ENCODE results near the gene ECHS1.

The ECHS1 gene

DNA sequence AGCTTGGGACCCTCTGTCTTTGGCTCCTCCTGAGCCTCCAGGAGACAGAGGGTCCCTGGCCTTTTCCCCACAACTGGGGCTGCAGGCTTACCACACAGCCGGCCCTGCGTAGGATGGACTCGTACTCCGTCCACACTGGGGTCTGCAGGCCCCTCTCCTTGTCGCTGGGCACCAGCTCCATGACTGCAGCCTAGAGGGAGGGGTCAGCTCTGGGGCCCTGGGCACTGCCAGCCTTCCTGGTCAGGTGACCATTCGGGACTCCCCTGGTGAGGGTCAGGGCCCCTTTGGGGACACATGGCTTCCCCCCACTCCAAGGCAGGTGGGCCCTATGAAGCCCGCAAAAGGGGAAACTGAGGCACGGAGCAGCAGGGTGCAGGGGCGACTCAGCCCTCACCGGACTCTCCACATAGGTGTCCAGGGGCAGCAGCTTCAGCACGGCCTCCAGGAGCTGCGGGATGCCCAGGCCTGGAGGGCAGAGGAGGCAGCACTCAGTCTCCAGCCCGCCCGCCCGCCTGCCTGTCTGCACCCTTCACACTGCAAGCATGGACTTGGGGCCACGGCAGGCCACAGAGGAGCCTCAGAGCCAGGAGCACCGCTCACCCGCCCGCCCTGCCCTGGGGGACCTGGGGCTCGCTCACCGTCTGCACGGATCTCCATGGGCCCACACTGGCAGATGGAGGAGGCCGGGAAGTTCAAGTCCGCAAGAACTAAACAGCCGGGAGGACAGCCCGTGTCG is 16.4 kb downstream of the ECHS1 start:
- DNase-seq = no peak

DNA sequence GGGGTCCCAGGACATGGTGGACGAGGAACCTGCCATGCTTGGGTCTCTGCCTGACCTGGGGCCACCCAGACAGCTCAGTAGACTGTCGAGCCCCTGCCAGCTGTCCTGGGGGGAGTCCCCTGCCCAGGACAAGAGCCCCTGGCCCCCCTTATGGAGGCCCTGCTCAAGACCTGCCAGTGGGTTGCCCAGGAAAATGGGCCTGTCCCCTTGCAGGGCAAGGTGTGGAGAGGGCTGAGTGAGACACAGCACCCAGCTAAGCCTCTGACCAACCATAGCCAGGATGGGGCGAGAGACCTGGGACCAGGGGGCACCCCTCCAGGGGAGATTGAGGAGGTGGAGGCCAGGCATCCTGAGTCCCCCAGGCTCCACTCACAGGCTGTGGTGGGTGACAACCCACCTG is 17.2 kb downstream of the ECHS1 start:
- DNase-seq = no peak

- DNase-seq = no peak
These were observed 17.9 kb downstream of the ECHS1 start for GRCh38 chr10:133355266-133355665.

DNA sequence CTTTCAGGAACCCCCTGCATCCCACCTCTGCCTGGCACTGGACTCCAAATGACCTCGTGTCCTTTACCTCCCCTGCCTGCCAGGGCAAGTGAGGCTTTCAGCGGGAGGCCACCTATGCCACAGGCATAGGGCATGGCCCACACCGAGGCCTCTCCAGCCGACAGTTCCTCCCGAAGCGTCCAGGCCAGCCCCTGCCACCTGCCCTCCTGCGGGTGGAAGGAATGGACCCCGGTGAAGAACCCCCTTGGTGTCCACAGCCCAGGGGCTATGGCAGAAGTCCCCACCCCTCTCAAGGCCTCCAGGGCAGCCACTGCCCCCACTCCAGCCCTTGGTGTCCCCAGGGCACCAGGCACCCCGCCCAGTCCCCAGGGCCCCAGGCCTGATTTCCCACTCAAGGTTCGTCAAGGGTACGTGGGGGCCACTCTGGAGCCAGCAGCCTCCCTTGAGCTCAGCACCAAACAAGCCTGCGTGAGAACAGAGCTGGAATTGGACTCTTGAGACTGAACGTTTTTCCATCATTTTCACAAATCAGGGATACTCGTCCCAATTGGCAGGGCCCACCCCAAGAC is 18.4 kb downstream of the ECHS1 start:
- DNase-seq = no peak

GRCh38 chr10:133353988-133354605 is 19.1 kb downstream of the ECHS1 start:
- no peak for DNase-seq

DNA sequence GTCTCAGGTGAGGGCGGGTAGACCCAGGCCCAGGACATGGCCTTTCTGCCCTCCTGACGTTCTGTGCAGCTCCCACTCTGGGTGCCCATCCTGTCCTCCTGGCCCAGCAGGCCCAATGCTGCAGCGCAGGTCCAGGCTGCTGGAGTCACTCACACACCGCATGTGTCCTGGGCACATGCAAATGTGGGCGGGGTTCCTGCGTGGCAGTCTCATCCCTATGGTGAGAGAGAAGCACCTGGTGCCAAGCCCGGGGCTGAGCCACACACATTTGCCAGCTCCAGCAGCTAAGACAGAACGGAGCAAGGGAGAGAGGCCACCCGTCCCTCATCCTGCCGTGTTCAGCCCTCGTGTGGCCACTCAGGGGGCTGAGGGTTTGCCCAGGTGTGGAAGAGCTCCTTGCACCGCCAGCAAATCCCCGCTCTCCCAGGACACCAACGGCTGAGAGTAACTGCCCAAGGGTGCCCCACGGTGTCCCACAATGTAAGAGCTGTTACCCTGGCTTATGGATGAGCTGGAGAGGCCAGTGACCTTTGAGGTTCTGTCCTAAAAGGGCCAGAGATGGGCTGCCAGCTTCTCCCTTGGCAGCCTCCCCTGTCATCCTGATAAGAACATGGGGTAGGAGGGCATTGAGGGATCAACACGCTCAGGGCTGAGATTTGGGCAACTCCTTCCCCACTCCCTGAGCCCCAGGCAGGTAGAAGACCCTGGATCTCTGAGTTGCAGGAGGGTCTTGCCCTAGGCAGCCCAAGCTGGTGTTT is 19.8 kb downstream of the ECHS1 start:
- DNase-seq = no peak

DNA sequence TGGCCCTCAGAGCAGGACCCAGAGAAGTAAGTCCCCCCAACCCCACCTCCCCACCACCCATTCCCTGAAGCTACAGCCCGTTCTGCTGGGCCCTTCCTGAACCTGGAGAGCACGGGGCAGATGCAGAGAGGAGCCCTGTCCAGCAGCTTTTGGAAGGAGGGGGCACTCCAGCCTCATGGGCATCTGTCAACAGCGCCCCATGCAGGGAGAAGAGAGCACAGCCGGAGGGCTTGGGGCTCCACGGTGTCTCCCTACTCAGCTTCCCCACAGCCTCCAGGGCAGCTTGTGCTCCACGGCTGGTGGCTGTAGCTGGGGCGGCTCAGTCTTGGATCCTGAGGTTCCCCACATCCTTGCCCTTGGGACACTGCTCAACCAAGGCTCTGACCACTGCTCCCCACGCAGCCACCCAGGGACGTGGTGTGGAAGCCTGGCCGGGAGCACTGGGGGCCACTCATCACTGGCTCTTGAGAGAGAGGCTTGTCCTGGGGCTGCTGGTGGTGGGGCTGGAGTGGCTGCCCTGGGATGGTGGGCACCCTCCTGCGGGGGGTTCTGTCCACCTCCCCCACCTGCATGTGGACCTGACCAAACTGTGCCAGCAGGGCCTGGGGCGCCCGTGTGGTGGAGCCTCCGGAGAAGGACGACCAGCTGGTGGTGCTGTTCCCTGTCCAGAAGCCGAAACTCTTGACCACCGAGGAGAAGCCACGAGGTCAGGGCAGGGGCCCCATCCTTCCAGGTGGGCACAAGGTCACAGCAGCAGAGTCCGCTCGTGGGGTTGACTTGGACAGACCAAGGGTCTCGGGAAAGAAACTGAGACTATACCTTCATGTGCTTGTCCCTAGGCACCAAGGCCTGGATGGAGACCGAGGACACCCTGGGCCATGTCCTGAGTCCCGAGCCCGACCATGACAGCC is 21.5 kb downstream of the ECHS1 start:
- no peak for DNase-seq

- no peak for DNase-seq
These were observed 22.2 kb downstream of the ECHS1 start for GRCh38 chr10:133350950-133351329.

- DNase-seq = no peak
These were observed 22.7 kb downstream of the ECHS1 start for GRCh38 chr10:133350283-133350949.

DNA sequence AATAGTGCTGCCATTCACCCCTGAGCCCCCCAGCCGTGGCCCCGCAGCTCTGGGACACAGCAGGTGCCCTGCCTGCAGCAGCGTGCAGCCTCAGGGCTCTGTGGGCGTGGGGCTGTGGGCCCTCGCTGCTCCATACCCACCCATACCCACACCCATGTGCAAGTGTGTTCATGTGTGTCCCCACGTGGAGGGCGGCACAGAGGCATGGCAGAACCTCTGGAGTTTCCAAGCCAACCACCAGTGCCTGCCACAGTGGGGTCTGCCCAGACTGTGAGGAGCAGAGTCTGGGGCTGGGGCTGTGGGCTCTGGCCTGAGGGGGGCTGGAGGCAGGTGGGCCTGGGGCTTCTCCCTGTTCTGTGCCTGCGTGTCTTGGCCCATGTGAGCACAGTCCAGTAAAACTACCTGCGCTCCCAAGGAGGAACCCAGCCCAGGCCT is 23.6 kb downstream of the ECHS1 start:
- no peak for DNase-seq

GRCh38 chr10:133349160-133349568 is 24.0 kb downstream of the ECHS1 start:
- no peak for DNase-seq

- no peak for DNase-seq
These were observed 25.2 kb downstream of the ECHS1 start for GRCh38 chr10:133347710-133348517.

GRCh38 chr10:133346413-133346812 is 26.7 kb downstream of the ECHS1 start:
- no peak for DNase-seq

DNA sequence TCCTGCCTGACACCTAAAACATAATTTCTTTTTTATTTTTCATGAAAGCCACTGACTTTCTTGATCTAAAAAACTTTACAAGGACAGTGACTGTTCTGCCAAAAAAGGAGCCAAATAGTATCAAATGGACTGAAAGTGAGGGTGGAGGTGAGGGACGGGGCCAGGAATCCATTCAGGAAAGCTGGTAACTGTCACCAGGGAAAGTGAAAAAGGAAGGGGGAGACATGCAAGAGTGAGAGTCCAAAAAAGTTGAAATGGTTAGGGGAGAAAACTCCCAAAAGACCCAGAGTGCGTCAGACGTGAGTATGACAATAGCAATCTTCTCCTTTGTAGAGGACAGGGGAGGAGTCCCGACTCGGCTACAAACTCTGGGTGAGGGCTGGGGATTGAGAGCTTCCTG is 28.9 kb downstream of the ECHS1 start:
- no peak for DNase-seq

DNA sequence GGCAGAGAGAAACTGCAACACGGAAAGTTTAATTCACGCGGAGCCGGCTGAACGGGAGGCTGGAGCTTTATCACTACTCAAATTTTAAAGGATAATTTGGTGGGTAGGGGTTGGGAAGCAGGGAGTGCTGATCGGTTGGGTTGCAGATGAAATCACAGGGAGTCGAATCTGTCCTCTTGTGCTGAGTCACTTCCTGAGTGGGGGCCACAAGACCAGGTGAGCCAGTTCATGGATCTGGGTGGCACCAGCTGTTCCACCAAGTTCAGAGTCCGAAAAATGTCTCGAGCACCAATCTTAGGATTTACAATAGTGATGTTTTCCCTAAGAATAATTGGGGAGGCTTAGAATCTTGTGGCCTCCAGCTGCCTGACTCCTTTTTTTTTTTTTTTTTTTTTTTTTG is 29.6 kb downstream of the ECHS1 start:
- DNase-seq = no peak

- no peak for DNase-seq
These were observed 30.2 kb downstream of the ECHS1 start for GRCh38 chr10:133342942-133343341.

DNA sequence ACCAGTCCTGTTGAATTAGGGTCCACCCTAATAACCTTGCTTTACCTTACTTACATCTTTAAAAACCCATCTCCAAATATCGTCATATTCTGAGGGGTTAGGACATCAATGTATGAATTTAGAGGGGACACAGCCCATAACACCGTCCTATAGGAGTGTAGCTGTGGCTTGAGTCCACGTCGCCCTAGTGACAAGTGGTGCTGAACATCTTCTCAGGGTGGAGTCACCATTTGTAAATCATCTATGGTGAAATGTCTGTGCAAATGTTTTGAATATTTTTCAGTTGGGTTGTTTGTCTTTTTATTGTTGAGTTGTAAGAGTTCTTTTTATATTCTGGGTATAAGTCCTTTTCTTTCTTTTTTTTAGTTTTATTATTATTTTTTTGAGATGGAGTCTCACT is 31.2 kb downstream of the ECHS1 start:
- DNase-seq = no peak

DNA sequence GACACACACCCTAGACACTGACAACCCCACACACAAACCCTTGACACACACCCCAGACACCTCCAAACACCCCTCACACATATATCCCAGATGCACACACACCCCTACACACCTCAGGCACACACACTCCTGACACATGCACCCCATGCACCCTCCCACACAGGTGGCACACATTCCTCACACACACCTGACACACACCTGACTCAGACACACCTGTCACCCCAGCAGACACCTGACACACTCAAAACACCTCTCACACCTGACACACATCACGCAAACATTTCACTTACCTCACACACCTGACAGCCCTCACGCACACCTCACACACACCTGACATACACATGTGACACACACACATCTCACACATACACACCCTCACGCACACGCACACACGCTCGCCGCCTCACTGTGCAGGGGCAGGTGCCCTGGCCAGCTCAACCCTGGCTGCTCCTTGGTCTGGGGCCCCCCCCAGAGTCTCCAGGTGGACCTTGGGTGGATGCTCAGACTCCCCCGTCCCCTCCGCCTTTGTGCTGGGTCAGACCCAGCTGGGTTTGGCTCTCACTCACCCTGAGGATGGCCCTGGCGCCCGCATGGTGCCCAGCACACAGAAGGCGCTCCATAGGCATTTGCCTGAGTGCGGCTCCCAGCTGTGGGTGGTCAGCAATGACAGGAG is 33.3 kb downstream of the ECHS1 start:
- no peak for DNase-seq

DNA sequence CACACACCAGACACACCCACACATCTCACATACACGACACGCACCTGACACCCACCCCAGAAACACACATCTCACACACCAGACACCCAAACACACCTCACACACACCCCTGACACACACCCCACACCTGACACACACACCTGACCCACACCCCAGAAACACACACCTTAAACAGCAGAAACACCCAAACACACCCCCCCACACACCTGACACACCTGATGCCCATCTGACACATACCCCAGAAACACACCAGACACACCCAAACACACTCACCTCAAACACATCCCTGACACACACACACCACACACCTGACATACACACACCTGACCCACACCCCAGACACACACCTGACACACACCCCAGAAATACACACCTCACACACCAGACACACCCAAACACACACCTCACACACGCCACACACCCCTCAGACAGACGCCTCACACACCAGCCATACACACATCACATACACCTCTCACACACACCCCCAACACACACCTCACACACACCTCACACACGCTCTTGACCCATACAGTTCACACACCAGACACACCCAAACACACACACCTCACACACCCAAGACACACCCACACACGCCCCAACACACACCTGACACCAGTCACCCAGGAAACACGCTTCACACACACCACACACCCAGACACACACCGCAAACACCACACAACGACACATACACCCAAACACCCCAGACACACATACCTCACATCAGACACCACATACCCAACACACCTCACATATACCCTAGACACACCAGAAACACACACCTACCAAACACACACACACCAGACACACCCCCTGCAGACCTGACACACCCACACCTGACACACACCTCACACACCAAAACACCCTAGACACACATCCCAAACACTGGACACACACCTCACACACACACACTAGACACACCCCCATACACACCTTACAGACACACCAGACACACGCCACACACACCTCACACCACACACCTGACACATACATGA is 34.8 kb downstream of the ECHS1 start:
- no peak for DNase-seq
